Peyer's patch (tissue), 4 donors: ENCODE results near the gene SLC19A3.

Experiments used
- CTCF ChIP-seq, 6 experiments: fragments of 450-650 bp in 4 of 6; fragments of 200-600 bp in 2 of 6; sonication (generic) in 1 of 6; IDR thresholded peaks; one replicate each; pipeline ENCODE4 v1.5.1; 2017 to 2019; ENCODE audit warnings: antibody characterized with exemption in 6 of 6, mild to moderate bottlenecking in 3 of 6, moderate library complexity in 1 of 6
- POLR2A ChIP-seq, 2 donors: fragments of 450-650 bp; IDR thresholded peaks; one replicate each; pipeline ENCODE4 v1.5.1; 2017; ENCODE audit warnings: antibody characterized with exemption in 2 of 2, mild to moderate bottlenecking in 2 of 2, moderate library complexity in 2 of 2

DNA sequence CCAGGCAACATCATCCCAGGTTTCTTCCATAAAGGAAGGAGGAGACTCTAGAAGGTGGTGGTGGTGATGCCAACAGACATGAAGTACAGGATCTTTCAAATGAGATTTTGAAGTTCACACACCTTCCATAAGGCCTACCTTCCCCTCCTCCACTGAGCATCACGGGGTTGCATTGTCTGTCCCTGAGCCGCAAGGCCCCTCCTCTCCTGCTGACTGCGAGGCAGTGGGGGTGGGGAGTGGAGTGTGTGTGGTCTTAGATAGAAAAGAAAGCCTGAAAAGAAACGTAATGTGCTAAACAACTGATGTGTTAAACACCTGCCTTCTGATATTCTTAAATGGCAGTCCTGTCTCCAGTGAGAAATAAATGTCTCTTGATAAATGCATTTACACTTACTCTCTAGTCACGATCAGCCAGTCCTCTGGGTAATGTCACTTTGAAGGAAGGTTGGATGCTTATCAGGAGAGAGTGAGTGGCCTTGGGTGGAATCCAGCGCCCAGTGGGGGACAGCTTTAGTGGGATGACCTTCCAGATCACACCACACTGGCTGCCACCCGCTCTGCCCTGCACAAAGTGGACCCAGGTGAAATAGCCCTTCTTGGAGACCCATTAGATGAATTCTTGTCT is 56.7 kb downstream of the SLC19A3 start:
- no peak for TF ChIP-seq CTCF (IDR thresholded peaks at IDR 0.05)
- TF ChIP-seq POLR2A (IDR thresholded peaks at IDR 0.05): no peak
